Neutrophil (primary cell): Measurements from ENCODE around the gene EYS.

ENCODE experiments used
- H3K27ac ChIP-seq: fragments of 200-600 bp; sonication (generic); 2 replicates; pipeline ENCODE4 v1.5.1; 2016; ENCODE audit warnings: mild to moderate bottlenecking, moderate library complexity
- H3K27me3 ChIP-seq: fragments of 200-600 bp; sonication (generic); 2 replicates; pipeline ENCODE4 v1.6.0; 2016; ENCODE audit warnings: mild to moderate bottlenecking
- H3K36me3 ChIP-seq: fragments of 200-600 bp; sonication (generic); 2 replicates; pipeline ENCODE4 v1.5.1; 2017
- H3K4me1 ChIP-seq, 2 experiments: fragments of 200-600 bp in 1 of 2; sonication (generic) in 1 of 2; 1 replicate in 1 of 2; 2 replicates in 1 of 2; pipeline versions ENCODE4 v1.5.1 to v1.6.1; 2013 to 2016; ENCODE audit warnings: low read depth in 1 of 2, low read length in 1 of 2, mild to moderate bottlenecking in 1 of 2, moderate library complexity in 1 of 2; ENCODE audit not compliant: control insufficient read depth in 1 of 2, insufficient read depth in 1 of 2
- H3K4me3 ChIP-seq, 2 experiments: fragments of 200-600 bp in 1 of 2; sonication (generic) in 1 of 2; 1 replicate in 1 of 2; 2 replicates in 1 of 2; pipeline ENCODE4 v1.5.1; 2013 to 2016; ENCODE audit warnings: low read depth in 1 of 2, low read length in 1 of 2, mild to moderate bottlenecking in 1 of 2, moderate library complexity in 1 of 2
- H3K9me3 ChIP-seq: fragments of 200-600 bp; sonication (generic); 2 replicates; pipeline ENCODE4 v1.5.1; 2016
- CTCF ChIP-seq: fragments of 200-600 bp; sonication (generic); IDR thresholded peaks from 2 replicates; pipeline ENCODE4 v1.5.1; 2016; ENCODE audit warnings: antibody characterized with exemption

EYS gene

GRCh38 chr6:65436281-65436680, 270.7 kb downstream of the EYS start:
- no peaks in the 10 kb centered on the region for H3K36me3 ChIP-seq
- H3K27ac ChIP-seq = no peak overlapping the region
- H3K4me3 ChIP-seq = no peak overlapping the region
- no peaks in the 10 kb centered on the region for H3K4me1 ChIP-seq
- TF ChIP-seq CTCF = no peak
- no peaks in the 10 kb centered on the region for H3K27me3 ChIP-seq
- H3K9me3 ChIP-seq = no peaks in the 10 kb centered on the region

GRCh38 chr6:65416621-65417020, 290.4 kb downstream of the EYS start:
- Histone ChIP-seq H3K4me3 (no peak overlapping the region), H3K27me3 (no peaks in the 10 kb centered on the region), H3K4me1 (no peaks in the 10 kb centered on the region), H3K36me3 (no peaks in the 10 kb centered on the region), H3K9me3 (no peaks in the 10 kb centered on the region), H3K27ac (no peak overlapping the region)
- TF ChIP-seq CTCF = no peak

GRCh38 chr6:65410309-65410708, 296.7 kb downstream of the EYS start:
- H3K27ac ChIP-seq = no peak overlapping the region
- H3K27me3 ChIP-seq = no peaks in the 10 kb centered on the region
- no peaks in the 10 kb centered on the region for H3K4me1 ChIP-seq
- no peak for TF ChIP-seq CTCF
- H3K4me3 ChIP-seq = no peak overlapping the region
- H3K36me3 ChIP-seq = no peaks in the 10 kb centered on the region
- no peaks in the 10 kb centered on the region for H3K9me3 ChIP-seq

- Histone ChIP-seq H3K9me3 (no peaks in the 10 kb centered on the region), H3K27me3 (no peaks in the 10 kb centered on the region), H3K27ac (no peak overlapping the region), H3K36me3 (no peaks in the 10 kb centered on the region), H3K4me1 (no peaks in the 10 kb centered on the region), H3K4me3 (no peak overlapping the region)
- TF ChIP-seq CTCF = no peak
These were observed 304.5 kb downstream of the EYS start for GRCh38 chr6:65402564-65402963.

- Histone ChIP-seq H3K27me3 (no peaks in the 10 kb centered on the region), H3K27ac (no peak overlapping the region), H3K36me3 (no peaks in the 10 kb centered on the region), H3K4me1 (no peaks in the 10 kb centered on the region), H3K4me3 (no peak overlapping the region), H3K9me3 (no peaks in the 10 kb centered on the region)
- TF ChIP-seq CTCF = no peak
These were observed 307.5 kb downstream of the EYS start for GRCh38 chr6:65399355-65400084.
